ENCODE results near the gene L3MBTL4. TPM values are rescaled to one million over a fixed set of nuclear protein-coding genes. Genes with fewer than 3 reads are reported as not detected.

Gene L3MBTL4
- polyA plus RNA-seq, 1 of the 3 experiments (the other 2 are of a cell fraction), result 0.02 TPM

DNA sequence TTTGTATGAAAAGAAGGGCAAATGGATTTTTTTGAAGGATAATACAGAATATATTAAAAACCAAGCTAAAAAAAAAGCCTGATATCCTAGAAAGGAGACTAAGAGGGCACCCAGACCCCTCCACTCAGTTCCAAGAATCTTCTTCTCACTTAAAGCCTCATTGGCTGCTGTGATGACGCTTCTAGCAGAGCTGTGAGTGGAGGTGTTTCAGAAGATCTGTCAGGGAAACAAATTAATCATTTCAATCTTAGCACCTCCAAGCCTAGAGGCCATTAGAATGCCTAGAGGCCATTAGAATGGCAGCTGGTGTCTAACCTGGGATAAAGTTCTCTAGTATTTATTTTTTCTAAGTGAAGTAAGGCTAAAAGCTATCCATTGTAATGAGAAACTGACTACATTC is 355.2 kb downstream of the L3MBTL4 start (continued):
- TF ChIP-seq EZH2phosphoT487 (IDR thresholded peaks at IDR 0.05; ENCODE audit: borderline replicate concordance, low read depth) (no peak), TCF12 (IDR thresholded peaks at IDR 0.05) (no peak), RFX5 (IDR thresholded peaks at IDR 0.05; ENCODE audit: low read length) (no peak), GATA2 (CRISPR knock-in tag; IDR thresholded peaks at IDR 0.05) (no peak), FOXJ3 (CRISPR knock-in tag; IDR thresholded peaks at IDR 0.05) (no peak)
- TF ChIP-seq, protein P1, sequence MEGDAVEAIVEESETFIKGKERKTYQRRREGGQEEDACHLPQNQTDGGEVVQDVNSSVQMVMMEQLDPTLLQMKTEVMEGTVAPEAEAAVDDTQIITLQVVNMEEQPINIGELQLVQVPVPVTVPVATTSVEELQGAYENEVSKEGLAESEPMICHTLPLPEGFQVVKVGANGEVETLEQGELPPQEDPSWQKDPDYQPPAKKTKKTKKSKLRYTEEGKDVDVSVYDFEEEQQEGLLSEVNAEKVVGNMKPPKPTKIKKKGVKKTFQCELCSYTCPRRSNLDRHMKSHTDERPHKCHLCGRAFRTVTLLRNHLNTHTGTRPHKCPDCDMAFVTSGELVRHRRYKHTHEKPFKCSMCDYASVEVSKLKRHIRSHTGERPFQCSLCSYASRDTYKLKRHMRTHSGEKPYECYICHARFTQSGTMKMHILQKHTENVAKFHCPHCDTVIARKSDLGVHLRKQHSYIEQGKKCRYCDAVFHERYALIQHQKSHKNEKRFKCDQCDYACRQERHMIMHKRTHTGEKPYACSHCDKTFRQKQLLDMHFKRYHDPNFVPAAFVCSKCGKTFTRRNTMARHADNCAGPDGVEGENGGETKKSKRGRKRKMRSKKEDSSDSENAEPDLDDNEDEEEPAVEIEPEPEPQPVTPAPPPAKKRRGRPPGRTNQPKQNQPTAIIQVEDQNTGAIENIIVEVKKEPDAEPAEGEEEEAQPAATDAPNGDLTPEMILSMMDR (IDR thresholded peaks at IDR 0.05), result no peak

DNA sequence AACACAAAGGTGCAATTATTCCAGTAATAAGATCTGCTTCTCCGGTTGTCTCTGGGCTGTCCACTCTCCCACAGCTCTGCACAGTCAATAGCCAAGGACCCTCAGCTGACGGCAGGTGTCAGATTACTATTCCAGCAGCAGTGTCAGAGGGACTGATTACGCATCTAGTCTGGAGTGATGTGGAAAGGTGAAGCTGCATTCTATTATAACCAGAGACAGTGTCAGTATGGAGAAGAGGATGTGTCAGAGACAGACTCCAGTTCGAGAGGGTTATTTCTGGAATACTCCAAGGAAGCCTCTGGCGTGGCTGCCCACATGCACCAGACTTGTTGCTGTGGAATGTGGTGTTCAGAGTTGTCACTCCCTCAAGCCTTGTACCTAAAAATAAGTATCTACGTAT is 355.8 kb downstream of the L3MBTL4 start:
- no peak for DNase-seq
- TF ChIP-seq, protein P1 (IDR thresholded peaks at IDR 0.05), result no peak
- peak; percentile 30; the same call in 1 of the 2 replicates for TF ChIP-seq TCF12 (IDR thresholded peaks at IDR 0.05)
- Histone ChIP-seq H4K20me1 (ENCODE audit: insufficient read depth) (no peaks in the 10 kb centered on the region), H3F3A (replicated peaks; ENCODE audit: insufficient read depth) (peaks cover 14% of the 10 kb centered on the region), H3K27me3 (ENCODE audit: insufficient read depth) (no peaks in the 10 kb centered on the region), H3K9me3 (no peaks in the 10 kb centered on the region), H3K9ac (no peak overlapping the region), H3K4me1 (ENCODE audit: control insufficient read depth in 1 of 2, insufficient read depth in 2 of 2, low read depth in 1 of 2, low read length in 1 of 2) (peaks cover 11 to 12% of the 10 kb centered on the region in 2 experiments; a peak in 2 of 4 replicates), H3K36me3 (replicated peaks in 1 of 2; ENCODE audit: control insufficient read depth in 1 of 2, insufficient read depth in 2 of 2, low read length in 1 of 2) (no peaks in the 10 kb centered on the region), H3K9me2 (no peaks in the 10 kb centered on the region), H3K4me3 (ENCODE audit: low read depth in 2 of 2, low read length in 1 of 2) (no peak overlapping the region), H2AFZ (ENCODE audit: low read depth) (no peak overlapping the region), H3K27ac (ENCODE audit: low read depth in 2 of 2, low read length in 1 of 2) (peak overlapping the region in 1 of 2 experiments; percentile 23; a peak in 1 of 4 replicates), H3K79me2 (ENCODE audit: insufficient read depth) (no peaks in the 10 kb centered on the region), H3K4me2 (no peak overlapping the region)
- CTCF ChIA-PET, result interaction anchor here (1.1 kb wide), 1 partner anchor 9 kb away, joined by 3 read pairs; no protein-coding TSS in a partner anchor
- POLR2A ChIA-PET, result no interaction called here
- 51% methylated on average over 6 of the region's 6 CpGs for WGBS (ENCODE audit: low lambda C conversion rate)

DNA sequence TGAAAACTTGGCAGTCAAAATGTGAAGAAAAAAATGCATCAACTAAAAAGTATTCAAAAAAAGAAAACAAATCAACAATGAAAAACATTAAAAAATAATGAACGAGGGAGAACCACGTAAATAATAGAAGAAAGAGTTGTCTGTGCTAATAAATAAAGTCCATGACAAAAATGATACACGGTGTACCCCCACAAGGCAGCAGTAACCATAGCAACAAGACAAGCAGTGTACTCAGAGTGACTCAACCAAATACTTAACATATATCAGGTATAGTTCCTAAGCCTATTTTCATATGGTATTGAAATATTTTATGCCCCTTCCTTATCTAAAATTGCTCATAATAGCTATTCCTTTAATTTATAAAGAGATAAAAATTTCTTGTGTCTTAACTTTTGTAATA is 357.1 kb downstream of the L3MBTL4 start:
- Histone ChIP-seq H3K36me3 (replicated peaks in 1 of 2; ENCODE audit: control insufficient read depth in 1 of 2, insufficient read depth in 2 of 2, low read length in 1 of 2) (no peaks in the 10 kb centered on the region), H3K79me2 (ENCODE audit: insufficient read depth) (no peaks in the 10 kb centered on the region), H2AFZ (ENCODE audit: low read depth) (no peak overlapping the region), H3K27ac (ENCODE audit: low read depth in 2 of 2, low read length in 1 of 2) (0 out of 4 replicates have a peak overlapping the region, but pooled peaks of 1 of the 2 experiments have one; percentile 80), H3F3A (replicated peaks; ENCODE audit: insufficient read depth) (peaks cover 14% of the 10 kb centered on the region), H3K9ac (no peak overlapping the region), H4K20me1 (ENCODE audit: insufficient read depth) (no peaks in the 10 kb centered on the region), H3K27me3 (ENCODE audit: insufficient read depth) (no peaks in the 10 kb centered on the region), H3K9me2 (no peaks in the 10 kb centered on the region), H3K4me3 (ENCODE audit: low read depth in 2 of 2, low read length in 1 of 2) (no peak overlapping the region), H3K4me2 (no peak overlapping the region), H3K9me3 (no peaks in the 10 kb centered on the region), H3K4me1 (ENCODE audit: control insufficient read depth in 1 of 2, insufficient read depth in 2 of 2, low read depth in 1 of 2, low read length in 1 of 2) (peaks cover 11 to 12% of the 10 kb centered on the region in 2 experiments; a peak in 2 of 4 replicates)
- no peak for TF ChIP-seq EZH2phosphoT487 (IDR thresholded peaks at IDR 0.05; ENCODE audit: borderline replicate concordance, low read depth)
- no peak for TF ChIP-seq GATA2 (CRISPR knock-in tag; IDR thresholded peaks at IDR 0.05)
- TF ChIP-seq SMC3 (IDR thresholded peaks at IDR 0.05; ENCODE audit: low read depth, low read length), result no peak
- TF ChIP-seq, protein P2, sequence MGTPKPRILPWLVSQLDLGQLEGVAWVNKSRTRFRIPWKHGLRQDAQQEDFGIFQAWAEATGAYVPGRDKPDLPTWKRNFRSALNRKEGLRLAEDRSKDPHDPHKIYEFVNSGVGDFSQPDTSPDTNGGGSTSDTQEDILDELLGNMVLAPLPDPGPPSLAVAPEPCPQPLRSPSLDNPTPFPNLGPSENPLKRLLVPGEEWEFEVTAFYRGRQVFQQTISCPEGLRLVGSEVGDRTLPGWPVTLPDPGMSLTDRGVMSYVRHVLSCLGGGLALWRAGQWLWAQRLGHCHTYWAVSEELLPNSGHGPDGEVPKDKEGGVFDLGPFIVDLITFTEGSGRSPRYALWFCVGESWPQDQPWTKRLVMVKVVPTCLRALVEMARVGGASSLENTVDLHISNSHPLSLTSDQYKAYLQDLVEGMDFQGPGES (IDR thresholded peaks at IDR 0.05; ENCODE audit: low read depth, low read length), result no peak
- TF ChIP-seq, protein P1 (IDR thresholded peaks at IDR 0.05), result no peak
- no peak for TF ChIP-seq FOXJ3 (CRISPR knock-in tag; IDR thresholded peaks at IDR 0.05)
- TF ChIP-seq CHD2 (IDR thresholded peaks at IDR 0.05; ENCODE audit: low read length, partially characterized antibody), result no peak
- TF ChIP-seq RXRA (IDR thresholded peaks at IDR 0.05; ENCODE audit: borderline replicate concordance, low read depth), result no peak
- no peak for TF ChIP-seq TAF1 (IDR thresholded peaks at IDR 0.05; ENCODE audit: borderline replicate concordance, low read depth, low read length)
- no peak for TF ChIP-seq POLR2AphosphoS5 (IDR thresholded peaks at IDR 0.05; ENCODE audit: low read depth, low read length)
- ChIA-PET POLR2A (no interaction called here), CTCF (no interaction called here)
- no peak for DNase-seq
- WGBS (ENCODE audit: low lambda C conversion rate), result 72% methylated on average over 3 of the region's 3 CpGs

Data from SK-N-SH (cell line).